Endodermal cell (in vitro differentiated cells): ENCODE data around the gene CAMTA1. TPM values are rescaled to one million over a fixed set of nuclear protein-coding genes. Genes with fewer than 3 reads are reported as not detected.
A peak's percentile ranks its signal among the peaks of the same experiment; 100 is the strongest.

Source experiments
- DNase-seq: peaks from one replicate; pipeline ENCODE4 v3.0.0-alpha.2; 2017
- H3K27ac ChIP-seq: 2 replicates; pipeline ENCODE4 v1.5.1; 2013; ENCODE audit warnings: mild to moderate bottlenecking, low read depth, low read length, moderate library complexity
- H3K27me3 ChIP-seq: 2 replicates; pipeline ENCODE4 v1.6.1; 2013; ENCODE audit warnings: mild to moderate bottlenecking, low read length, moderate library complexity; ENCODE audit not compliant: insufficient read depth, control insufficient read depth, poor library complexity, severe bottlenecking
- H3K36me3 ChIP-seq: 2 replicates; pipeline ENCODE4 v1.7.0; 2013; ENCODE audit warnings: mild to moderate bottlenecking, low read length, moderate library complexity; ENCODE audit not compliant: control insufficient read depth, insufficient read depth
- H3K4me1 ChIP-seq: one replicate; pipeline ENCODE4 v1.7.0; 2013; ENCODE audit warnings: low read length; ENCODE audit not compliant: control insufficient read depth, insufficient read depth
- H3K4me3 ChIP-seq: 2 replicates; pipeline ENCODE4 v1.5.1; 2013; ENCODE audit warnings: mild to moderate bottlenecking, low read length, moderate library complexity
- H3K9ac ChIP-seq: 2 replicates; pipeline ENCODE4 v1.6.1; 2013; ENCODE audit warnings: mild to moderate bottlenecking, low read length, moderate library complexity; ENCODE audit not compliant: poor library complexity, severe bottlenecking; ENCODE audit errors: extremely low read depth
- H3K9me3 ChIP-seq: 2 replicates; pipeline ENCODE4 v1.6.1; 2013; ENCODE audit warnings: mild to moderate bottlenecking, low read length, moderate library complexity; ENCODE audit not compliant: control insufficient read depth
- H3K27ac Mint-ChIP-seq: 2 replicates; pipeline ENCODE4 v1.8.0; 2020; ENCODE audit warnings: mixed read lengths
- H3K27me3 Mint-ChIP-seq: 2 replicates; pipeline ENCODE4 v1.8.0; 2021; ENCODE audit warnings: mild to moderate bottlenecking, mixed read lengths; ENCODE audit not compliant: insufficient read depth
- H3K36me3 Mint-ChIP-seq: 2 replicates; pipeline ENCODE4 v1.8.0; 2020; ENCODE audit warnings: low read depth, mixed read lengths
- H3K4me1 Mint-ChIP-seq: 2 replicates; pipeline ENCODE4 v1.8.0; 2020; ENCODE audit warnings: mixed read lengths
- H3K4me3 Mint-ChIP-seq: 2 replicates; pipeline ENCODE4 v1.8.0; 2020; ENCODE audit warnings: mild to moderate bottlenecking, moderate library complexity, mixed read lengths
- H3K9me3 Mint-ChIP-seq: 2 replicates; pipeline ENCODE4 v1.8.0; 2020; ENCODE audit warnings: mild to moderate bottlenecking, mixed read lengths
- CTCF ChIP-seq: fragments of 200-600 bp; sonication (generic); conservative IDR thresholded peaks from 2 replicates; pipeline ENCODE4 v1.5.0; 2021; ENCODE audit warnings: antibody characterized with exemption, mild to moderate bottlenecking
- WGBS, 2 experiments: methylation state at CpG; one replicate each; pipeline versions ENCODE4 v1.1.5 to v1.1.7; 2013; ENCODE audit warnings: missing lambda C conversion rate in 2 of 2, mixed read lengths in 1 of 2; ENCODE audit not compliant: insufficient coverage in 1 of 2, insufficient read length in 1 of 2; 5-methylcytosine and 5-hydroxymethylcytosine counted together
- total RNA-seq, 2 donors: library from RNA; stranded (reverse); fragmentation: NEBNext Ultra II Directional in 1 of 2; extraction: Animal tissue kit (Norgen Biotek cat#: 25700) in 1 of 2; gene quantifications; 2 replicates in 1 of 2; 3 replicates in 1 of 2; pipeline ENCODE4 v1.2.1, GENCODE V29; 2021

The CAMTA1 gene
- total RNA-seq, 2 donors from 2014 or later: 123 to 137 TPM

- no peak for TF ChIP-seq CTCF
- H3K27me3 Mint-ChIP-seq: no peaks in the 10 kb centered on the region
- Histone ChIP-seq H3K9me3 (no peaks in the 10 kb centered on the region), H3K27ac (no peak overlapping the region), H3K9ac (no peak overlapping the region), H3K27me3 (no peaks in the 10 kb centered on the region), H3K4me1 (no peaks in the 10 kb centered on the region), H3K4me3 (no peak overlapping the region), H3K36me3 (no peaks in the 10 kb centered on the region)
- no peak overlapping the region for H3K27ac Mint-ChIP-seq
- no peak for DNase-seq
- no peak overlapping the region for H3K4me3 Mint-ChIP-seq
- no peaks in the 10 kb centered on the region for H3K4me1 Mint-ChIP-seq
- WGBS, 2 experiments: 84 to 87% methylated on average over 3 to 5 of the region's 5 CpGs
- no peaks in the 10 kb centered on the region for H3K36me3 Mint-ChIP-seq
- no peaks in the 10 kb centered on the region for H3K9me3 Mint-ChIP-seq
These were observed 665.6 kb downstream of the CAMTA1 start for GRCh38 chr1:7450838-7451237.

- Histone ChIP-seq H3K4me3 (no peak overlapping the region), H3K9ac (no peak overlapping the region), H3K27me3 (no peaks in the 10 kb centered on the region), H3K36me3 (no peaks in the 10 kb centered on the region), H3K27ac (no peak overlapping the region), H3K9me3 (no peaks in the 10 kb centered on the region), H3K4me1 (peaks cover 5% of the 10 kb centered on the region)
- Mint-ChIP-seq H3K4me1 (peaks cover 3% of the 10 kb centered on the region), H3K27me3 (peaks cover 3% of the 10 kb centered on the region), H3K4me3 (no peak overlapping the region), H3K9me3 (no peaks in the 10 kb centered on the region), H3K36me3 (no peaks in the 10 kb centered on the region), H3K27ac (no peak overlapping the region)
- 88 to 100% methylated on average over 6 of the region's 6 CpGs for WGBS, 2 experiments
- no peak for DNase-seq
- TF ChIP-seq CTCF: no peak
These were observed 667.8 kb downstream of the CAMTA1 start for GRCh38 chr1:7453038-7453437.

- WGBS, 2 experiments: 83 to 85% methylated on average over 13 to 19 of the region's 19 CpGs
- H3K27me3 ChIP-seq: no peaks in the 10 kb centered on the region
- H3K27ac Mint-ChIP-seq: peak overlapping the region; percentile 68
- H3K4me3 Mint-ChIP-seq: no peak overlapping the region
- H3K4me1 ChIP-seq: peaks cover 5% of the 10 kb centered on the region
- TF ChIP-seq CTCF: peak; percentile 76
- H3K27ac ChIP-seq: no peak overlapping the region
- peak; percentile 75 for DNase-seq
- H3K36me3 ChIP-seq: no peaks in the 10 kb centered on the region
- H3K4me3 ChIP-seq: no peak overlapping the region
- H3K36me3 Mint-ChIP-seq: no peaks in the 10 kb centered on the region
- H3K27me3 Mint-ChIP-seq: peaks cover 8% of the 10 kb centered on the region
- H3K9me3 Mint-ChIP-seq: no peaks in the 10 kb centered on the region
- peaks cover 3% of the 10 kb centered on the region for H3K4me1 Mint-ChIP-seq
- no peak overlapping the region for H3K9ac ChIP-seq
- H3K9me3 ChIP-seq: no peaks in the 10 kb centered on the region
These were observed 669.0 kb downstream of the CAMTA1 start for GRCh38 chr1:7454052-7454815.
